Activated CD8-positive, alpha-beta memory T cell treated with anti-CD3 and anti-CD28 coated beads for 36 hours (primary cell): ENCODE data around the gene SSR1. TPM values are rescaled to one million over a fixed set of nuclear protein-coding genes. Genes with fewer than 3 reads are reported as not detected.
"Not testable (repeated sequence)": the region's sequence is repeated elsewhere in the genome, so short reads cannot be mapped to it uniquely, and the experiment has no call there.

Experiments
- CTCF ChIA-PET: fragments of 350-600 bp; sonication (Branson Sonifier 250); formaldehyde crosslinking; loops from one replicate; lab custom pipeline; 2021; ENCODE audit warnings: antibody characterized with exemption; lab: Charles Lee
- POLR2A ChIA-PET: fragments of 350-600 bp; sonication (Branson Sonifier 250); formaldehyde crosslinking; loops from one replicate; lab custom pipeline; 2021; ENCODE audit warnings: antibody characterized with exemption; lab: Charles Lee
- total RNA-seq, 2 experiments: library from RNA; stranded (reverse); gene quantifications; one replicate each; pipeline ENCODE4 v1.2.3, GENCODE V29; 2021

The SSR1 gene
- total RNA-seq, 2 experiments from 2014 or later: 160 to 161 TPM

DNA sequence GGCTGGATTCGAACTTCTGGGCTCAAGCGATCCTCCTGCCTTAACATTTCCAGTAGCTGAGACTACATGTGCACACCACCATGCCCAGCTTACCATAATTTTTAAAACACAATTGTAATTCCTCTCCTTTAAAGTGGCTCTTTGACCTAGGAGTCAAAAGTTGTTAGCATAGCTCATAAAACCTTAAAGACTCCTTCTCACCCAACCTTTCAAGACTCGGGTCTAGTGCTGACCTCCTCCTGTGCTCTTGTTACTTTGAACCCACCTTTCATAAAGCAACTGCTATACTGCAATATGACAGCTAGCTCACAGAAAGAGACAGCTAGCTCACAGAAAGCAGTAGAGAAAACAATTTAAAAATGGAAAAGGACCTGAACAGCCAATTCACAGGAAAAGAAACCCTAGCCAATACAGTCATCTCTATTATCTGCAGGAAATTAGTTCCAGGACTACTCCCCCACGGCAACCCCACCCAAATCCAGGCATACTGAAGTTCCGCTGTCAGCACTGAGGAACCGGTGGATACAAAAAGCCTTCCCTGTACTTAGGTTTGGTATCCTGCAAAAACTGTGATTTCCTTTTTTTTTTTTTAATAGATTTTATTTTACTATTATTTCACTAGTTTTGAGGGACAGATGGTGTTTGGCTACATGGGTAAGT lies 20.3 kb downstream of the SSR1 start:
- POLR2A ChIA-PET: no interaction called here
- CTCF ChIA-PET: interaction anchor here (1.5 kb wide), 1 partner anchor 16 kb away, joined by 5 read pairs; no protein-coding TSS in a partner anchor

DNA sequence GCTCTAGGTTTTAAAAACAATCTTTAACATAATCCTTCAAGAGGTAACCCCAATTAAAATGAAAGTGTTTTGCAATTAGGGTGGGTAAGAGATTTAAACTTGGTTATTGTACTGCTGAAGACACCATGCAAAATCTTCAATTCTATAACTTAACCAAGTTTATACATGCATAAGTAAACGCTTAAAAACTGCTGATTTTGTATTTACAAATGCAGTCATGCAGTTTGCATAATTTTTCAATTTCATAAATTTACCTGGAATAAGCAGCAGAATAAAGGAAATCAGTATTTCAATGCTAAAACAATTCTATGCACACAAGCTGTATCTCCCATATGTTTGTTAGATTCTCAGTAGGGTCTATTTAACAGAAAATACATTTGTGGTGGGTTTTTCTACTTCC lies 22.9 kb downstream of the SSR1 start:
- CTCF ChIA-PET: no interaction called here
- POLR2A ChIA-PET: interaction anchor here (0.5 kb wide), 1 partner anchor 107 kb away, joined by 3 read pairs; no protein-coding TSS in a partner anchor

DNA sequence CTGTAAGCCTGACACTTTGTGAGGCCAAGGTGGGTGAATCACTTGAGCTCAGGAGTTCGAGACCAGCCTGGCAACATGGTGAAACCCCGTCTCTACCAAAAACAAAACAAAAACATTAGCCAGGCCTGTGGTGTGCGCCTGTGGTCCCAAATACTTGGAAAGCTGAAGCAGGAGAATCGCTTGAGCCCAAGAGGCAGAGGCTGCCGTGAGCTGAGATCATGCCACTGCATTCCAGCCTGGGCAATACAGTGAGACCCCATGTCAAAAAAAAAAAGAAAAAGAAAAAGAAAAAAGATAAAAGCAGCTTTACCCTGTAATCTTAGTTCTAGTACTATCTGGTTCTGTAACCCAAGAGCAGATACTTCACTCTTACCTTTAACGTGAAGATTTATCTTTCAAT lies 27.6 kb downstream of the SSR1 start:
- CTCF ChIA-PET: interaction anchor here (2.5 kb wide), 1 partner anchor 10 kb away, joined by 12 read pairs; no protein-coding TSS in a partner anchor
- POLR2A ChIA-PET: no interaction called here

DNA sequence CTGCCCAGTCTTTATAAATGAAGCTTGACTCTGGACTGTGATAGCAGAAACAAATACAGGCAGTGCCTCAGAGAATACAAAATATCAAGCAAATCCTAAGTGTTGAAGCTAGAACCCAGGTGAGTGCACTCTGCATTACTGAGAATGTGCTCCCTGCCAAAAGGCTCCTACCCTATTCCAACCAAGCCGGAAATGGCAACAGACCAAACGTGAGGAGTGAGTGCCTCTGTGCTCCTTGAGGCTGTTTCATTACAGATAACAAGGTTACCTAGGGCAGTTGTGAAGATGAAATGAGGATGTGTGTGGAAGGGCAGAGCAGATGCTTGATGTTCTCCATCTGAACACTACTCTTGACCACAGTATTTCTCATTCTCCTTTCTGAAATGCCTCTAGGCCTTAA lies 29.3 kb downstream of the SSR1 start:
- POLR2A ChIA-PET: interaction anchor here (0.5 kb wide), 1 partner anchor 13 kb away, joined by 4 read pairs; no protein-coding TSS in a partner anchor
- CTCF ChIA-PET: no interaction called here

DNA sequence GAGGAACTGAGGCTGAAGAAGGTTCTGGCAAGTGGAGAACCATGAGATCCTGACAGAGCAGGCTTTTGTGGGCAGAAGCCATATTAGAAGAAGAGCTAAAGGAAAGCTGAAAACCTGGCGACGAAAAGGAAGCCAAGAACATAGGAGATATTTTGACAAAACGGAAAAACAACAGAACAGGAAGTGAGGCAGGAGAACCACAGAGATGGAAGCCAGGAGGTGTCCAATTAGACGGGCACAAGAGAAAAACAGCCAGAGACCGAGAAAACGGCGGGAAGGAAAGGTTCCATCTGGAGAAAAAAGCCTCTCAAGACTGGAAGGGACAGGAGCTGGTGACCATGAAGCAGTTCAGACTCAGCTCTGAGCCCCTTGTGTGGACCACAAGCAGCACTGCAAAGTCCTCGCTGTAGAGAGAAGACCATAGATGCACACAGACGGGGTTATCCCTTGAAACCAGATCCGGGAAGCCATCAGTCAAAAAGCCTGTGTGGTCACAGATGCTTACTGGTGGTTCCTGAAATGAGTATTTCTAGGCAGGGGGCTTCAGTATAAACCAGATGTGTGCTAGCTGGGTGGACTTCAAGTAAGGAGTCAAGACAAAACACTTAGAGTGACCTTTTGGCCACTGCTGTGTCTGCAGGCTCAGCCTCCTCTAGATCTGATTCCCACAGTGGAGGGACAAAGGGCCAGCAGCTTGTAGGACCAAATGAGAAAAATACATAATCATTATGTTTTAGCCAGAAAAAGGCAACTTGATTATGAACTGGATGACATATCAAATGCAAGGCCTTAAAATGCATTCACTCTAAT lies 30.7 kb downstream of the SSR1 start:
- ChIA-PET POLR2A (no interaction called here), CTCF (interaction anchor here (0.6 kb wide), 1 partner anchor 1151 kb away, joined by 3 read pairs; no protein-coding TSS in a partner anchor)

DNA sequence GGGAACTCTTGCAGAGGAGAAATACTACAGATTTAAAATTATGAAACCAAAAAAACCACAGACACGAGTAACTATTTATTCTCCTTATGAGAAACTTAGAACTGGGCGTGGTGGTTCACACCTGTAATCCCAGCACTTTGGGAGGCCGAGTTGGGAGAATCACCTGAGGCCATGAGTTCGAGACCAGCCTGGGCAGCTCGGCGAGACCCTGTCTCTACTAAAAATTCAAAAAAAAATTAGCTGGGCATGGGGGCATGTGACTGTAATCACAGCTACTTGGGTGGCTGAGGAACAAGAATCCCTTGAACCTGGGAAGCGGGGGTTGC lies 36.8 kb downstream of the SSR1 start:
- CTCF ChIA-PET: interaction anchor here (0.6 to 2.8 kb wide), 9 partner anchors 10 to 340 kb away, joined by 3 to 25 read pairs (median 3); no protein-coding TSS in a partner anchor
- POLR2A ChIA-PET: no interaction called here

DNA sequence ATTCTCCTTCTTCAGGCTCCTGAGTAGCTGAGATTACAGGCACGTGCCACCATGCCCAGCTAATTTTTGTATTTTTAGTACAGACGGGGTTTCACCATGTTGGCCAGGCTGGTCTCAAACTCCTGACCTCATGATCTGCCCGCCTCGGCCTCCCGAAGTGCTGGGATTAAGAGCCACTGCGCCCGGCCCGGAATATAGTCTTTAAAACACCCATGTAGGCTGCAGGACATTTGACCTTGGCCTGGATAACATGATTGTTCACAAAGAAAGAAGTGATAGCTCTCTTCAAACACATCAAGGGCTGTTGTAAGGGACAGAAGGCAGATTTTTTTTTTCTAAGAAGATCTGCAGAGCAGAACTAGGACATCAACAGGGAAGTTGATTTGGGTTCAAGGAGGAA lies 38.5 kb downstream of the SSR1 start:
- CTCF ChIA-PET: interaction anchor here (0.9 to 2.8 kb wide), 4 partner anchors 12 to 341 kb away, joined by 3 to 25 read pairs (median 8); partner anchors contain the start of genes CAGE1 and RIOK1
- POLR2A ChIA-PET: not testable (repeated sequence)

DNA sequence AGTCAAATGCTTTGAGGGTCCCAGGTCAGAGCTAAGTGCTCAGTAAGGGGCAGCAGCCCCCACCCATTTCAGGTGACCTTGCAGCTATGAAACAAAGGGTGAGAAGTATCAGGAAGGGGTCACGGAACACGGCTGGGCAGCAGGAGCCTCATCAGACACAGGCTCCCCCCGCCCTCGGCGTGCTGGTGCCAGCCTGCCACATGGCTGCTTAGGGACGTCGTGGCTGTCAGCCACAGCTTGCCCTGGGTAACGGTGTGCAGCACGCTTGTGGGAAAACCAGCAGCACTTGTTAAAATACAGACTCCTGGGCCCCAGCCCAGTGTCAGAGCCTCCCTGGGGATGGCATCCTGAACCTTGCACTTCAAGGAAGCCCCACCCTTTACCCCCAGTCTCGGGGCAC lies 39.3 kb downstream of the SSR1 start:
- POLR2A ChIA-PET: no interaction called here

DNA sequence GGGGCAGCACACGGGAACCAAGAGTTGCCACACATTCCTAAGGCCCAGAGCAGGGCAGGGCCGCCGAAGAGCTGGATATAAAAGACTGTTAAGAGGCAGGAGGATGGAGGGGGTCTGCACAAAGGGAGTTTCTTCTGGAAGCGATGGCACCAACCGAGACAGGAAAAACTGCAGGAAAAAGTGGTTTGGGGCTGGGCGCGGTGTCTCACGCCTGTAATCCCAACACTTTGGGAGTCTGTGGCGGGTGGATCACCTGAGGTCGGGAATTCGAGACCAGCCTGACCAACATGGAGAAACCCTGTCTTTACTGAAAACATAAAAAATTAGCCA lies 41.8 kb downstream of the SSR1 start:
- POLR2A ChIA-PET: interaction anchor here (0.6 kb wide), 1 partner anchor 13 kb away, joined by 4 read pairs; no protein-coding TSS in a partner anchor

More for the DNA sequence above, 39.3 kb downstream of the SSR1 start:
- CTCF ChIA-PET: no interaction called here

DNA sequence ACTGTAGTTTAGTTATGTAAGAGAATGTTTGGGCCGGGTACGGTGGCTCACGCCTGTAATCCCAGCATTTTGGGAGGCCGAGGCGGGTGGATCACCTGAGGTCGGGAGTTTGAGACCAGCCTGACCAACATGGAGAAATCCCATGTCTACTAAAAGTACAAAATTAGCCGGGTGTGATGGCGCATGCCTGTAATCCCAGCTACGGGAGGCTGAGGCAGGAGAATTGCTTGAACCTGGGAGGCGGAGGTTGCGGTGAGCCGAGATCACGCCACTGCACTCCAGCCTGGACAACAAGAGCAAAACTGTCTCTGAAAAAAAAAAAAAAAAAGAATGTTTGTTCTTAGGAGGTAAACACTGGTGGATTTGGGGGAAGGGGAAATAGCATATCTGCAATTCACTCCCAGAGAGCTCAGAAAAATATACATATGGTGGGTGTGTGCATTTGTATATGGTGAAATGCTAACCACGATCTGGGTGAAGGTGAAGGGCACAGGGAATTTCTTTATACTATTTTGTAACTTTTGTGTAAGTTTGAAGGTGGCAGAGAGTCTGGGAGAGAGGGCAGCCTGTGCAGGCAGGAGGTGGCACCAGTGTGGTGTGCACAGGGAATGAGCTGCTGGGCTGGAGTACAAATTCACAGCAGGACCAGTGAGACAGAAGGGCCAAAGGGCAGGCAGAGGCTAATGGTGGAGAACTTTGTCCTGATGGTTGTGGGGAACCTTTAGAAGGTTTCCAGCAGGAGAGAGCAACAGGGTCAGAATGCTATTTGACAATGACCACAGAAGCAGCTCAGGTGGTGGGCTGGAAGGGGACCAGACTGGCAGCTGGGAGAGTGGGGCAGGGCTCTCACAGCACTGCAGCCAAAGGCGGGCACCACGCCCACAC lies 42.4 kb downstream of the SSR1 start:
- ChIA-PET CTCF (no interaction called here), POLR2A (interaction anchor here (0.6 kb wide), 2 partner anchors 13 to 782 kb away, joined by 4 to 5 read pairs; no protein-coding TSS in a partner anchor)

More for the DNA sequence above, 41.8 kb downstream of the SSR1 start:
- CTCF ChIA-PET: no interaction called here

DNA sequence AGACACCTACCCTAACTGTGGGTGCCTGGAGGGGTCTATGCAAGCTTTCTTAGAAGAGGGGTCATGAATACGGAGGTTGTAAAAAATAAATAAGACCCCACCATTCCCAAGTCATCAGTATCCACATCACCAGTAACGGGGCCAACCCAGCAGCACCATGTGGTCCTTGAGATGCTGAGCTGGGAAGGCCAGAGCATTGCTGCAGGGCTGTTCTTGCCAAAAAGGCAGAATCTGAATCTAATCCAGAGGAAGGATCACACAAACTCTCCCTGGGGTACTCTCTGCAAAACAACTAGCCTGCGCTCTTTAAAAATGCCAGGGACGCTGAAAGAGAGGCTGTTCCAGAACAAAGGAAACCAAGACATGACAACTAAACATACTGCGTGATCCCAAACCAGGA lies 43.2 kb downstream of the SSR1 start:
- CTCF ChIA-PET: no interaction called here
- POLR2A ChIA-PET: no interaction called here

DNA sequence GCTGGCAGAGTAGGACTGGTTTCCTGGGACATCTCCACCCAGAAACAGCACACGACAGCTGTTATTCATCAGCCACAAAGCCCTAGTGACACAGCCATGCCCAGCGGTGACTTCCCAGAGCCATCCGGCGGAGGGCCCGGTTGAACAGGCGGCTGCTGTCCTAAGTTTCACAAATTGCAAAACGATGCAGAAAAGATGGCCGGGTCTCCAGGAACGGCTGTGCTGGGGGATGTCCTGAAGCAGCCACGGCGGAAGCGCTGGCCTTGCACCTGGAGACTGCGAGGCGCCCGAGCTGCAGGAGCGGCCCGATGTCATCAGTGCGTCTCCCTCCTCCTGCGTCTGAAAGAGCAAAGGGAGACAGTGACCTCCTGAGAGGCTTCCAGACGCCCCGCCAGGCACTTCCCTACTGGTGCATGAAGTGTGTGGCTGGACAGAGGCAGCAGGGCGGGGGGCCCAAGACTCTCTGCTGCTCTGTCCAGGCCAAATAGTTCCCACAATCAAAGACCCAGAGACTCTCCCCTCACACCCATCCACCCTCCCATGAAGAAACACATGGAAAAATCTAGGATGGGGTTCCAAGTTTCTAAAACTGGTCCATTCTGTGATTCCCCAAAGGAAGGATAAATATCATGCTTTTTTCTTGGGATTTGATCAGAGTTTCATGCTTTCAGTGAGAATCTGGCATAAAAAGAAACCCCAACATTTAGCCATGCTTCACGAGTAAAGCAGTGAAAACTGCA lies 44.0 kb downstream of the SSR1 start:
- CTCF ChIA-PET: no interaction called here
- POLR2A ChIA-PET: no interaction called here

DNA sequence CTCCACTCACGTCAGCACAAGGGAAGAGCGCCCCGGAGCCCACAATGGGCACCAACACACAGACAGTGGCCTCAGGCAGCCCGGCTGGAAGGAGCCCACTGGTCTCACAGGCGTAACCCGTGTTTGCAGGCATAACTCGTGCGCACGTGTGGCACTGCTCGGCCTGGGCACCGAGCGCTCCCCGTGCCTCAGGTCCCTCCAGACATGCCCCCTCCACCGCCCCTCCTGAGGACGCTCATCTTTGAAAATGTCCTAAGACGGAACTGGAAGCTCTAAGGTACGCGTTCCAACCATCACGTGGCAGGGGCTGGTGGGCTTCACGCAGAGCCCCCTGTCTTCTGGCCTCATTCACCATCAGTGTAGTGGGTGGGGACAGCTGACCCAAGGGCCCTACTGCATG lies 44.6 kb downstream of the SSR1 start:
- POLR2A ChIA-PET: no interaction called here
- CTCF ChIA-PET: no interaction called here

DNA sequence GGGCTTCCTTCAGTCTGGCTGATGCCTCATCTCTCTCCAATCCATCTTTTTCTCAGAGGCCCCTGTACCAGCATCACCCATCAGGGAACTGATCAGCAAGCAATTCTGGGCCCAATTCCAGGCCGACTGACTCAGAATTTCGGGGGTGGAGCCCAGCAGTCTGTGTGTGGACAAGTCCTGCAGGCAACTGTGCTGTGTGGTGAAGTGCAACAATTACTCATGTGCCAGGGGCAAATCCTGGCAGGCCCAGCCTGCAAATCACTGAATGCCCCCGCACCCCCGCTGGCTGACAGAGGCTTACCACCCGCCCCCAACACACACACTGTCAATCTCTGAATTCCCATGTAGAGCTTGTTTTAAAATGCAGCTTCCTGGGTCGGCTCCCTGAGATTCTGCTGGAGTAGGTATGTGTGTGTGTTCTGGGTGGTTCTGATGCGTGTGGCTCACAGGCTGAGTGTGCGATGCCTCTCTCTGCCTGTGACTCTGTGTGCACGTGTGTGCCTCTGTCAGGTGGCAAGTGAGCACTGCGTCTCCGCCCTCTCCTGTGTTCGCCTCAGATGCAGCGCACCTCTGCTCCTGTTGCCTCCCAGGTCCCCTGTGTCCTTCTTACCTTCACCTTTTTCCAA lies 45.4 kb downstream of the SSR1 start:
- POLR2A ChIA-PET: no interaction called here

DNA sequence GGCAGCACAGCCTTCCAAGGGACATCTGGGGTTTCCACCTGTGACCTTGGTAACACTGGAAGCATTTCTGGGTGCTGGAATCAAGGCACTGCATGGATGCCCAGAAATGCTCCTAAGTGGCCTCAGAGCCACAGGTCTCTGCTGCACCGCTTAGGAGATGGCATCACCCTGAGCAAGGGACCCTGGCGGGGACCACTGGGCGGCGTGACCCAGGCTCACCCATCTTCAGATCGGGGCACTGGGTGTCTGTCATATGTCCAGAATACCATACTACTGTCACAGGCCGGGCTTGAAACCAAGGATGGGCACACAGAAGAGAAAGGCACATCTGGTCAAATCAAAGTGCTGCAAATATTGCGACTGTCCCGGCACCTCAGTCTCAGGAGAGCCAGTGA lies 45.9 kb downstream of the SSR1 start:
- ChIA-PET CTCF (no interaction called here), POLR2A (interaction anchor here (0.6 kb wide), 1 partner anchor 10 kb away, joined by 3 read pairs; no protein-coding TSS in a partner anchor)

More for the DNA sequence above, 45.4 kb downstream of the SSR1 start:
- CTCF ChIA-PET: no interaction called here

DNA sequence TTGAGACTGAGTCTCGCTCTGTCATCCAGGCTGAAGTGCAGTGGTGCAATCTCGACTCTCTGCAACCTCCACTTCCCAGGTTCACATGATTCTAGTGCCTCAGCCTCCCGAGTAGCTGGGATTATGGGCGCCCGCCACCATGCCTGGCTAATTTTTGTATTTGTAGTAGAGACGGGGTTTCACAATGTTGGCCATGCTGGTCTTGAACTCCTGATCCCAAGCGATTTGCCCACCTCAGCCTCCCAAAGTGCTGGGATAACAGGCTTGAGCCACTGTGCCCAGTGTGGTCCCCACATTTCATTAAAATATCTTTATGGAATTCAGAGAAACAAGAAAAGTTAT lies 47.6 kb downstream of the SSR1 start:
- POLR2A ChIA-PET: not testable (repeated sequence)
- CTCF ChIA-PET: interaction anchor here (1.9 kb wide), 1 partner anchor 10 kb away, joined by 4 read pairs; no protein-coding TSS in a partner anchor

DNA sequence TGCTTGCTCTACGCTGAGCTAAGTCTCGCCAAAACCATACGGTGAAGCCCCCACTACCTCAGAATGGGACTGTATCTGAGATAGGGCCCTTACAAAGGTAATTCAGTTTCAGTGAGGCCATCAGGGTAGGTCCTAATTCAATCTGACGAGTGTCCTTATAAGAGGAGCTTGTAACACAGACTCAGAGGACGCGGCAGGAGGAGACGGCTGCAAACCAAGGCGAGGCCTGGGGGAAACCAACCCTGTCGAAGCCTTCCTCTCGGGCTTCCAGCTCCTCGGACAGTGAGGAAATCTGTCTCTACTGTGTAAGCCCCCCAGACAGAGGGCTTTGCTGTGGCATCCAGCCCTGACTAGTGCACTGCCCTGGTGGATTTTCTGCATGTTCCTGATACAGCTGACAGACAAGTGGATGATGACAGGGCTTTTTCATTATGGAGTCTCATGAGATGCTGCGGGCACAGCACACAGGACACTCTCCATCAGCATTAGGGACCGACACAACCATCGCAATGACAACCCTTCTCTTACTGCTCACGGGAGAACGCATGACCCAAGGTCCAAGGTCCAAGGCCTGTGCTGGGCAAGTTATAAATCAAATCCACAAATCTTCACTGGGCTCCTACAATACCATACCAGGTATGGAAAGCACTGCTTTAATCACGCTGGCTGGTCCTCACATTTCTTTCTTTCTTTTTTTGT lies 48.2 kb downstream of the SSR1 start:
- ChIA-PET CTCF (interaction anchor here (1.9 kb wide), 1 partner anchor 11 kb away, joined by 4 read pairs; no protein-coding TSS in a partner anchor), POLR2A (interaction anchor here (0.6 kb wide), 1 partner anchor 16 kb away, joined by 3 read pairs; no protein-coding TSS in a partner anchor)
